PFSK-1 (cell line): ENCODE results near the gene TMEM132D.

Source experiments
- FOXP2 ChIP-seq: optimal IDR thresholded peaks from 2 replicates; pipeline ENCODE3; 2011; ENCODE audit warnings: borderline replicate concordance, control low read depth, inconsistent platforms; ENCODE audit not compliant: insufficient read depth; ENCODE audit errors: extremely low read length, extremely low read depth
- POLR2AphosphoS5 ChIP-seq: IDR thresholded peaks from 2 replicates; pipeline ENCODE4 v1.6.1; 2012; ENCODE audit warnings: low read depth, mild to moderate bottlenecking, control low read depth, low read length, moderate library complexity
- SIN3A ChIP-seq: IDR thresholded peaks from 2 replicates; pipeline ENCODE4 v1.6.1; 2012; ENCODE audit warnings: mild to moderate bottlenecking, low read length, moderate library complexity, borderline replicate concordance; ENCODE audit not compliant: insufficient read depth
- TAF1 ChIP-seq: IDR thresholded peaks from 2 replicates; pipeline ENCODE4 v1.6.1; 2012; ENCODE audit warnings: low read length, control low read depth, borderline replicate concordance; ENCODE audit not compliant: insufficient read depth
- TF ChIP-seq, protein P1 (sequence below), 2 experiments: IDR thresholded peaks; 2 replicates each; pipeline versions ENCODE4 v1.6.1 to v1.8.0; 2011 to 2012; ENCODE audit warnings: low read depth in 2 of 2, low read length in 2 of 2, control low read depth in 1 of 2, inconsistent platforms in 1 of 2, mild to moderate bottlenecking in 1 of 2, moderate library complexity in 1 of 2; ENCODE audit not compliant: insufficient read depth in 1 of 2

The TMEM132D gene

GRCh38 chr12:129807136-129807535 lies 96.7 kb downstream of the TMEM132D start:
- TF ChIP-seq TAF1 = no peak
- TF ChIP-seq, protein P1, sequence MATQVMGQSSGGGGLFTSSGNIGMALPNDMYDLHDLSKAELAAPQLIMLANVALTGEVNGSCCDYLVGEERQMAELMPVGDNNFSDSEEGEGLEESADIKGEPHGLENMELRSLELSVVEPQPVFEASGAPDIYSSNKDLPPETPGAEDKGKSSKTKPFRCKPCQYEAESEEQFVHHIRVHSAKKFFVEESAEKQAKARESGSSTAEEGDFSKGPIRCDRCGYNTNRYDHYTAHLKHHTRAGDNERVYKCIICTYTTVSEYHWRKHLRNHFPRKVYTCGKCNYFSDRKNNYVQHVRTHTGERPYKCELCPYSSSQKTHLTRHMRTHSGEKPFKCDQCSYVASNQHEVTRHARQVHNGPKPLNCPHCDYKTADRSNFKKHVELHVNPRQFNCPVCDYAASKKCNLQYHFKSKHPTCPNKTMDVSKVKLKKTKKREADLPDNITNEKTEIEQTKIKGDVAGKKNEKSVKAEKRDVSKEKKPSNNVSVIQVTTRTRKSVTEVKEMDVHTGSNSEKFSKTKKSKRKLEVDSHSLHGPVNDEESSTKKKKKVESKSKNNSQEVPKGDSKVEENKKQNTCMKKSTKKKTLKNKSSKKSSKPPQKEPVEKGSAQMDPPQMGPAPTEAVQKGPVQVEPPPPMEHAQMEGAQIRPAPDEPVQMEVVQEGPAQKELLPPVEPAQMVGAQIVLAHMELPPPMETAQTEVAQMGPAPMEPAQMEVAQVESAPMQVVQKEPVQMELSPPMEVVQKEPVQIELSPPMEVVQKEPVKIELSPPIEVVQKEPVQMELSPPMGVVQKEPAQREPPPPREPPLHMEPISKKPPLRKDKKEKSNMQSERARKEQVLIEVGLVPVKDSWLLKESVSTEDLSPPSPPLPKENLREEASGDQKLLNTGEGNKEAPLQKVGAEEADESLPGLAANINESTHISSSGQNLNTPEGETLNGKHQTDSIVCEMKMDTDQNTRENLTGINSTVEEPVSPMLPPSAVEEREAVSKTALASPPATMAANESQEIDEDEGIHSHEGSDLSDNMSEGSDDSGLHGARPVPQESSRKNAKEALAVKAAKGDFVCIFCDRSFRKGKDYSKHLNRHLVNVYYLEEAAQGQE (IDR thresholded peaks at IDR 0.05; ENCODE audit: insufficient read depth in 1 of 2, low read depth in 2 of 2, low read length in 2 of 2) = no peak
- TF ChIP-seq FOXP2 = no peak
- no peak for TF ChIP-seq SIN3A
- no peak for TF ChIP-seq POLR2AphosphoS5

GRCh38 chr12:129791396-129791795 lies 112.4 kb downstream of the TMEM132D start:
- no peak for TF ChIP-seq FOXP2

DNA sequence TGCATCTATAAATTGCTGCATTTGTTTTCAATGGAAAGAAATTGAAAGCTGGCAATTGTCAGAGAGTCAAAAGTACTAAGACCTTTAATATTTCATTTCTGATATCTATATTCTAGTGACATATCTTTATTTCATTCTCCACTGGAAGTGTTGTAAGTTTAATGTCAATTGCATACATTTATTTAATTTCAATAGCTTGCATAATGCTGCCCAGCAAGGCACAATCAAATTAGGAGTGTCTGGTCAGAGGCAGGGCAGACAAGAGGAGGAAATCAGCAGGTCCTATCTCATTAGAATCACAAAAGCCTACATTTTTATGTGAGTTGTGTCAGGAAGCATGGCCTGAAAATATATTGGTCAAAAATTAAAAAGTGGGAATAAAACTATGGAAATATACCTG lies 112.9 kb downstream of the TMEM132D start:
- TF ChIP-seq SIN3A = no peak
- TF ChIP-seq, protein P1 (IDR thresholded peaks at IDR 0.05; ENCODE audit: insufficient read depth in 1 of 2, low read depth in 2 of 2, low read length in 2 of 2) = no peak
- no peak for TF ChIP-seq TAF1

- TF ChIP-seq, protein P1 (IDR thresholded peaks at IDR 0.05; ENCODE audit: insufficient read depth in 1 of 2, low read depth in 2 of 2, low read length in 2 of 2) = no peak
- no peak for TF ChIP-seq SIN3A
- no peak for TF ChIP-seq FOXP2
- TF ChIP-seq POLR2AphosphoS5 = no peak
- TF ChIP-seq TAF1 = no peak
Measured at GRCh38 chr12:129790331-129790730, 113.5 kb downstream of the TMEM132D start.

DNA sequence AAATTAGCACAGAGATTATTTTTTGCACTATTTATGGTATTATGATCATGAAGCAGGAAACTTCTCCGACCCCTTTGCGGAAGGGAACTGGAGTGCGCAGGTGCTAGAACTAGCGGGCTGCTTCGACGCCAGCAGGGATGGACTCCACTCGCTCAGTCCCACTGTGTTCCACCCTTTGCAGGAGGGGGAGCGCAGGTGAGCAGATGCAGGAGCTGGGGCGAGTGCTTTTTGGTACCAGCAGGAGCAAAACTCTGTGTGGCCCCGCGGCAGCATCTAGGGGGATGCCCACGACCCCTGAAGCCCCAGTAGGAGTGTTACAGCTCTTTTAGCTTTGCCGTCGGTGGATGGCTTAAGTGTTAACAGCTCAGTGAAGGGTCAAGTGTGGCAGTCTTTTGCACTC lies 113.9 kb downstream of the TMEM132D start:
- TF ChIP-seq, protein P1 (IDR thresholded peaks at IDR 0.05; ENCODE audit: insufficient read depth in 1 of 2, low read depth in 2 of 2, low read length in 2 of 2) = no peak
- TF ChIP-seq POLR2AphosphoS5 (no peak), SIN3A (no peak), TAF1 (no peak), FOXP2 (no peak)
